Measurements from ENCODE around the gene SH3TC2. TPM values are rescaled to one million over a fixed set of nuclear protein-coding genes. Genes with fewer than 3 reads are reported as not detected.

SH3TC2 gene
- polyA plus RNA-seq, 1 of the 3 experiments (the other 2 are of a cell fraction) = 1.1 TPM

- ChIA-PET CTCF (interaction anchor here (1.3 to 4.9 kb wide), 4 partner anchors 36 to 340 kb away, joined by 4 to 16 read pairs (median 8); no protein-coding TSS in a partner anchor), POLR2A (no interaction called here)
- no peak overlapping the region for H3K4me3 ChIP-seq (ENCODE audit: low read depth in 2 of 2, low read length in 1 of 2)
- no peaks in the 10 kb centered on the region for H3F3A ChIP-seq (replicated peaks; ENCODE audit: insufficient read depth)
- no peaks in the 10 kb centered on the region for H4K20me1 ChIP-seq (ENCODE audit: insufficient read depth)
- WGBS (ENCODE audit: low lambda C conversion rate) = 100% methylated on average over 1 of the region's 1 CpG
- no peaks in the 10 kb centered on the region for H3K36me3 ChIP-seq (replicated peaks in 1 of 2; ENCODE audit: control insufficient read depth in 1 of 2, insufficient read depth in 2 of 2, low read length in 1 of 2)
- no peak overlapping the region for H3K4me2 ChIP-seq
- no peaks in the 10 kb centered on the region for H3K9me2 ChIP-seq
- no peaks in the 10 kb centered on the region for H3K4me1 ChIP-seq (ENCODE audit: control insufficient read depth in 1 of 2, insufficient read depth in 2 of 2, low read depth in 1 of 2, low read length in 1 of 2)
- no peak overlapping the region for H2AFZ ChIP-seq (ENCODE audit: low read depth)
- H3K9ac ChIP-seq = no peak overlapping the region
- no peak overlapping the region for H3K27ac ChIP-seq (ENCODE audit: low read depth in 2 of 2, low read length in 1 of 2)
- H3K27me3 ChIP-seq (ENCODE audit: insufficient read depth) = no peaks in the 10 kb centered on the region
- no peak for DNase-seq
- no peaks in the 10 kb centered on the region for H3K79me2 ChIP-seq (ENCODE audit: insufficient read depth)
- no peak for TF ChIP-seq EZH2phosphoT487 (IDR thresholded peaks at IDR 0.05; ENCODE audit: borderline replicate concordance, low read depth)
- H3K9me3 ChIP-seq = no peaks in the 10 kb centered on the region
Measured at GRCh38 chr5:149071216-149071615, 8.4 kb upstream of the SH3TC2 start.

- Histone ChIP-seq H3K4me1 (ENCODE audit: control insufficient read depth in 1 of 2, insufficient read depth in 2 of 2, low read depth in 1 of 2, low read length in 1 of 2) (no peaks in the 10 kb centered on the region), H3K4me2 (no peak overlapping the region), H3K36me3 (replicated peaks in 1 of 2; ENCODE audit: control insufficient read depth in 1 of 2, insufficient read depth in 2 of 2, low read length in 1 of 2) (no peaks in the 10 kb centered on the region), H4K20me1 (ENCODE audit: insufficient read depth) (no peaks in the 10 kb centered on the region), H3K79me2 (ENCODE audit: insufficient read depth) (no peaks in the 10 kb centered on the region), H3K9me3 (no peaks in the 10 kb centered on the region), H3K27ac (ENCODE audit: low read depth in 2 of 2, low read length in 1 of 2) (no peak overlapping the region), H3K27me3 (ENCODE audit: insufficient read depth) (no peaks in the 10 kb centered on the region), H3K4me3 (ENCODE audit: low read depth in 2 of 2, low read length in 1 of 2) (no peak overlapping the region), H3F3A (replicated peaks; ENCODE audit: insufficient read depth) (no peaks in the 10 kb centered on the region), H3K9ac (no peak overlapping the region), H3K9me2 (no peaks in the 10 kb centered on the region), H2AFZ (ENCODE audit: low read depth) (no peak overlapping the region)
- no peak for DNase-seq
- POLR2A ChIA-PET = no interaction called here
- CTCF ChIA-PET = interaction anchor here (0.9 to 2.1 kb wide), 4 partner anchors 30 to 328 kb away, joined by 3 to 10 read pairs (median 4); no protein-coding TSS in a partner anchor
- 83% methylated on average over 2 of the region's 2 CpGs for WGBS (ENCODE audit: low lambda C conversion rate)
- TF ChIP-seq FOSL2 (IDR thresholded peaks at IDR 0.05; ENCODE audit: borderline replicate concordance, low read depth) (no peak), EP300 (IDR thresholded peaks at IDR 0.05; ENCODE audit: borderline replicate concordance in 1 of 2, low read depth in 1 of 2, low read length in 1 of 2) (no peak), GATA2 (CRISPR knock-in tag; IDR thresholded peaks at IDR 0.05) (no peak), FOXJ3 (CRISPR knock-in tag; IDR thresholded peaks at IDR 0.05) (no peak), TCF12 (IDR thresholded peaks at IDR 0.05) (no peak), RXRA (IDR thresholded peaks at IDR 0.05; ENCODE audit: borderline replicate concordance, low read depth) (no peak), NFIC (IDR thresholded peaks at IDR 0.05; ENCODE audit: borderline replicate concordance) (no peak), EZH2phosphoT487 (IDR thresholded peaks at IDR 0.05; ENCODE audit: borderline replicate concordance, low read depth) (no peak), CHD2 (IDR thresholded peaks at IDR 0.05; ENCODE audit: low read length, partially characterized antibody) (no peak), TEAD4 (IDR thresholded peaks at IDR 0.05; ENCODE audit: borderline replicate concordance, insufficient read depth) (no peak), RCOR1 (IDR thresholded peaks at IDR 0.05; ENCODE audit: low read length) (no peak), IRF3 (IDR thresholded peaks at IDR 0.05; ENCODE audit: low read depth, low read length) (no peak), SMC3 (IDR thresholded peaks at IDR 0.05; ENCODE audit: low read depth, low read length) (no peak)
- TF ChIP-seq, protein P1, sequence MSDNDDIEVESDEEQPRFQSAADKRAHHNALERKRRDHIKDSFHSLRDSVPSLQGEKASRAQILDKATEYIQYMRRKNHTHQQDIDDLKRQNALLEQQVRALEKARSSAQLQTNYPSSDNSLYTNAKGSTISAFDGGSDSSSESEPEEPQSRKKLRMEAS (IDR thresholded peaks at IDR 0.05; ENCODE audit: low read depth) = no peak
- TF ChIP-seq, protein P2, sequence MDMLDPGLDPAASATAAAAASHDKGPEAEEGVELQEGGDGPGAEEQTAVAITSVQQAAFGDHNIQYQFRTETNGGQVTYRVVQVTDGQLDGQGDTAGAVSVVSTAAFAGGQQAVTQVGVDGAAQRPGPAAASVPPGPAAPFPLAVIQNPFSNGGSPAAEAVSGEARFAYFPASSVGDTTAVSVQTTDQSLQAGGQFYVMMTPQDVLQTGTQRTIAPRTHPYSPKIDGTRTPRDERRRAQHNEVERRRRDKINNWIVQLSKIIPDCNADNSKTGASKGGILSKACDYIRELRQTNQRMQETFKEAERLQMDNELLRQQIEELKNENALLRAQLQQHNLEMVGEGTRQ (IDR thresholded peaks at IDR 0.05; ENCODE audit: borderline replicate concordance, low read depth, low read length) = no peak
- TF ChIP-seq, protein P3, sequence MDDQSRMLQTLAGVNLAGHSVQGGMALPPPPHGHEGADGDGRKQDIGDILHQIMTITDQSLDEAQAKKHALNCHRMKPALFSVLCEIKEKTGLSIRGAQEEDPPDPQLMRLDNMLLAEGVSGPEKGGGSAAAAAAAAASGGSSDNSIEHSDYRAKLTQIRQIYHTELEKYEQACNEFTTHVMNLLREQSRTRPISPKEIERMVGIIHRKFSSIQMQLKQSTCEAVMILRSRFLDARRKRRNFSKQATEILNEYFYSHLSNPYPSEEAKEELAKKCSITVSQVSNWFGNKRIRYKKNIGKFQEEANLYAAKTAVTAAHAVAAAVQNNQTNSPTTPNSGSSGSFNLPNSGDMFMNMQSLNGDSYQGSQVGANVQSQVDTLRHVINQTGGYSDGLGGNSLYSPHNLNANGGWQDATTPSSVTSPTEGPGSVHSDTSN (IDR thresholded peaks at IDR 0.05) = no peak
Measured at GRCh38 chr5:149069711-149070110, 6.8 kb upstream of the SH3TC2 start.

Data from SK-N-SH (cell line).